Measurements from ENCODE around the gene USP21. TPM values are rescaled to one million over a fixed set of nuclear protein-coding genes. Genes with fewer than 3 reads are reported as not detected.

The USP21 gene
- polyA plus RNA-seq, 1 of the 3 experiments (the other 2 are of a cell fraction): 26.8 TPM

DNA sequence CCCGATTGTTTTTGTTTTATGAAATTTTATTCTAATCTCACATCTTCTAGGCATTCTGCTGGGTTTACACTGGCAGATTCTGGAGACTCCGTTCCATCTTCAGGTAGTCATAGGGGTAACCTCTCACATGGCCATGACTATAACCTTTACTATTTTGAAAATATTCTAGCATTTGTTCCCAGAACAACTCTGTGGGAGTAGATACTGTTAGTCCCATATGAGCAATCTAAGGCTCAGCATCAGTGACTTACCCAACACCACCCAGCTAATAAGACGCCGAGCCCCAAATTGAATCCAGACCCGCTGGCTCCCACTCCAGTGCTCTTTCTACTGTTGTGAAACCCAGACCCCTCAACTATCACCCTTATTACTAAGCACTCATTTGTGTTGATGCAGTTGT lies 29.7 kb downstream of the USP21 start (continued):
- TF ChIP-seq, protein P1, sequence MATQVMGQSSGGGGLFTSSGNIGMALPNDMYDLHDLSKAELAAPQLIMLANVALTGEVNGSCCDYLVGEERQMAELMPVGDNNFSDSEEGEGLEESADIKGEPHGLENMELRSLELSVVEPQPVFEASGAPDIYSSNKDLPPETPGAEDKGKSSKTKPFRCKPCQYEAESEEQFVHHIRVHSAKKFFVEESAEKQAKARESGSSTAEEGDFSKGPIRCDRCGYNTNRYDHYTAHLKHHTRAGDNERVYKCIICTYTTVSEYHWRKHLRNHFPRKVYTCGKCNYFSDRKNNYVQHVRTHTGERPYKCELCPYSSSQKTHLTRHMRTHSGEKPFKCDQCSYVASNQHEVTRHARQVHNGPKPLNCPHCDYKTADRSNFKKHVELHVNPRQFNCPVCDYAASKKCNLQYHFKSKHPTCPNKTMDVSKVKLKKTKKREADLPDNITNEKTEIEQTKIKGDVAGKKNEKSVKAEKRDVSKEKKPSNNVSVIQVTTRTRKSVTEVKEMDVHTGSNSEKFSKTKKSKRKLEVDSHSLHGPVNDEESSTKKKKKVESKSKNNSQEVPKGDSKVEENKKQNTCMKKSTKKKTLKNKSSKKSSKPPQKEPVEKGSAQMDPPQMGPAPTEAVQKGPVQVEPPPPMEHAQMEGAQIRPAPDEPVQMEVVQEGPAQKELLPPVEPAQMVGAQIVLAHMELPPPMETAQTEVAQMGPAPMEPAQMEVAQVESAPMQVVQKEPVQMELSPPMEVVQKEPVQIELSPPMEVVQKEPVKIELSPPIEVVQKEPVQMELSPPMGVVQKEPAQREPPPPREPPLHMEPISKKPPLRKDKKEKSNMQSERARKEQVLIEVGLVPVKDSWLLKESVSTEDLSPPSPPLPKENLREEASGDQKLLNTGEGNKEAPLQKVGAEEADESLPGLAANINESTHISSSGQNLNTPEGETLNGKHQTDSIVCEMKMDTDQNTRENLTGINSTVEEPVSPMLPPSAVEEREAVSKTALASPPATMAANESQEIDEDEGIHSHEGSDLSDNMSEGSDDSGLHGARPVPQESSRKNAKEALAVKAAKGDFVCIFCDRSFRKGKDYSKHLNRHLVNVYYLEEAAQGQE (IDR thresholded peaks at IDR 0.05; ENCODE audit: low read depth, low read length): no peak
- no peak for TF ChIP-seq RFX5 (IDR thresholded peaks at IDR 0.05; ENCODE audit: low read length)

DNA sequence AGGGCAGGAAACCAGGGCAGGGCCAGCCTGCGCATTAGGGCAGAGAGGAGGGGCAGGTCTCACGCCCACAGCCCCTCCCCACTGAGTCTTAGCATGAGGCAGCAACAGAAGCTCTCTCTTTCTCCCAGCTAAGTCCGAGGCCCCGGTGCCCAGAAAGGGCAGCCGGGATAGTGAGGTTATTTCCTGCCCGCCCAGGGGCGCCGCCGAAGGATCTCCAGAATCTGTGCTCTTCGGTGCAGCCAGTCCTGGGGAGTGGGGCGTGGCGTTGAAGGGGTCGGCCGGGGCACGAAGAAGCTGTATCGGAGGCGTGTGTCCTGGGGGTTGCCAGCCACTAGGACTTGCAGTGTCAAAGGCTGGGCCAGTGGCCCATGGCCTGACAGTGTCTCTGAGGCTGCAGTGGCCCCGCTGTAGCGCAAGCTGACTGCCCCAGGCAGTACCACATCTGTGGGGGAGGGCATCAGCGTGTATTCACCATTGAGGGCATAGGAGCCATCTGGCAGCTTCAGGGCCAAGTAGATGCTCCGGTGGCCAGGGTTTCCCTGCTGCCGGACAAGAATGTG lies 31.7 kb downstream of the USP21 start:
- CTCF ChIA-PET: interaction anchor here (0.8 to 7.0 kb wide), 15 partner anchors 10 to 192 kb away, joined by 3 to 65 read pairs (median 12); partner anchors contain the start of genes APOA2, B4GALT3, NDUFS2 and PPOX
- H3K4me3 ChIP-seq (ENCODE audit: low read depth in 2 of 2, low read length in 1 of 2): no peak overlapping the region
- no peaks in the 10 kb centered on the region for H3K79me2 ChIP-seq (ENCODE audit: insufficient read depth)
- H3K4me2 ChIP-seq: no peak overlapping the region
- H3F3A ChIP-seq (replicated peaks; ENCODE audit: insufficient read depth): no peaks in the 10 kb centered on the region
- POLR2A ChIA-PET: interaction anchor here (1.1 kb wide), 1 partner anchor 11 kb away, joined by 3 read pairs; no protein-coding TSS in a partner anchor
- H4K20me1 ChIP-seq (ENCODE audit: insufficient read depth): no peaks in the 10 kb centered on the region
- peaks cover 0 to 19% of the 10 kb centered on the region in 2 experiments; a peak in 2 of 4 replicates for H3K4me1 ChIP-seq (ENCODE audit: control insufficient read depth in 1 of 2, insufficient read depth in 2 of 2, low read depth in 1 of 2, low read length in 1 of 2)
- no peaks in the 10 kb centered on the region for H3K9me3 ChIP-seq
- H3K36me3 ChIP-seq (replicated peaks in 1 of 2; ENCODE audit: control insufficient read depth in 1 of 2, insufficient read depth in 2 of 2, low read length in 1 of 2): peaks cover 0 to 19% of the 10 kb centered on the region in 2 experiments
- H3K27ac ChIP-seq (ENCODE audit: low read depth in 2 of 2, low read length in 1 of 2): no peak overlapping the region
- no peaks in the 10 kb centered on the region for H3K27me3 ChIP-seq (ENCODE audit: insufficient read depth)
- H3K9me2 ChIP-seq: no peaks in the 10 kb centered on the region
- no peak overlapping the region for H3K9ac ChIP-seq
- TF ChIP-seq NRF1 (IDR thresholded peaks at IDR 0.05; ENCODE audit: low read depth, low read length): no peak
- TF ChIP-seq, protein P2, sequence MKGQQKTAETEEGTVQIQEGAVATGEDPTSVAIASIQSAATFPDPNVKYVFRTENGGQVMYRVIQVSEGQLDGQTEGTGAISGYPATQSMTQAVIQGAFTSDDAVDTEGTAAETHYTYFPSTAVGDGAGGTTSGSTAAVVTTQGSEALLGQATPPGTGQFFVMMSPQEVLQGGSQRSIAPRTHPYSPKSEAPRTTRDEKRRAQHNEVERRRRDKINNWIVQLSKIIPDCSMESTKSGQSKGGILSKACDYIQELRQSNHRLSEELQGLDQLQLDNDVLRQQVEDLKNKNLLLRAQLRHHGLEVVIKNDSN (IDR thresholded peaks at IDR 0.05; ENCODE audit: borderline replicate concordance, low read depth): no peak
- TF ChIP-seq, protein P3, sequence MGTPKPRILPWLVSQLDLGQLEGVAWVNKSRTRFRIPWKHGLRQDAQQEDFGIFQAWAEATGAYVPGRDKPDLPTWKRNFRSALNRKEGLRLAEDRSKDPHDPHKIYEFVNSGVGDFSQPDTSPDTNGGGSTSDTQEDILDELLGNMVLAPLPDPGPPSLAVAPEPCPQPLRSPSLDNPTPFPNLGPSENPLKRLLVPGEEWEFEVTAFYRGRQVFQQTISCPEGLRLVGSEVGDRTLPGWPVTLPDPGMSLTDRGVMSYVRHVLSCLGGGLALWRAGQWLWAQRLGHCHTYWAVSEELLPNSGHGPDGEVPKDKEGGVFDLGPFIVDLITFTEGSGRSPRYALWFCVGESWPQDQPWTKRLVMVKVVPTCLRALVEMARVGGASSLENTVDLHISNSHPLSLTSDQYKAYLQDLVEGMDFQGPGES (IDR thresholded peaks at IDR 0.05; ENCODE audit: low read depth, low read length): no peak
- no peak for TF ChIP-seq TCF12 (IDR thresholded peaks at IDR 0.05)
- TF ChIP-seq, protein P4, sequence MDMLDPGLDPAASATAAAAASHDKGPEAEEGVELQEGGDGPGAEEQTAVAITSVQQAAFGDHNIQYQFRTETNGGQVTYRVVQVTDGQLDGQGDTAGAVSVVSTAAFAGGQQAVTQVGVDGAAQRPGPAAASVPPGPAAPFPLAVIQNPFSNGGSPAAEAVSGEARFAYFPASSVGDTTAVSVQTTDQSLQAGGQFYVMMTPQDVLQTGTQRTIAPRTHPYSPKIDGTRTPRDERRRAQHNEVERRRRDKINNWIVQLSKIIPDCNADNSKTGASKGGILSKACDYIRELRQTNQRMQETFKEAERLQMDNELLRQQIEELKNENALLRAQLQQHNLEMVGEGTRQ (IDR thresholded peaks at IDR 0.05; ENCODE audit: borderline replicate concordance, low read depth, low read length): no peak
- no peak for TF ChIP-seq RXRA (IDR thresholded peaks at IDR 0.05; ENCODE audit: borderline replicate concordance, low read depth)
- TF ChIP-seq YY1 (IDR thresholded peaks at IDR 0.05; ENCODE audit: low read depth): no peak
- TF ChIP-seq FOSL2 (IDR thresholded peaks at IDR 0.05; ENCODE audit: borderline replicate concordance, low read depth): no peak
- no peak for TF ChIP-seq GATA2 (CRISPR knock-in tag; IDR thresholded peaks at IDR 0.05)
- TF ChIP-seq, protein P1 (IDR thresholded peaks at IDR 0.05; ENCODE audit: low read depth, low read length): no peak
- no peak for TF ChIP-seq CHD2 (IDR thresholded peaks at IDR 0.05; ENCODE audit: low read length, partially characterized antibody)
- no peak for TF ChIP-seq MEF2A (IDR thresholded peaks at IDR 0.05; ENCODE audit: borderline replicate concordance, low read depth)
- WGBS (ENCODE audit: low lambda C conversion rate): 95% methylated on average over 14 of the region's 22 CpGs
- no peak overlapping the region for H2AFZ ChIP-seq (ENCODE audit: low read depth)
- no peak for DNase-seq

All from SK-N-SH (cell line).